Measurements from ENCODE around the gene MED25.

DNA sequence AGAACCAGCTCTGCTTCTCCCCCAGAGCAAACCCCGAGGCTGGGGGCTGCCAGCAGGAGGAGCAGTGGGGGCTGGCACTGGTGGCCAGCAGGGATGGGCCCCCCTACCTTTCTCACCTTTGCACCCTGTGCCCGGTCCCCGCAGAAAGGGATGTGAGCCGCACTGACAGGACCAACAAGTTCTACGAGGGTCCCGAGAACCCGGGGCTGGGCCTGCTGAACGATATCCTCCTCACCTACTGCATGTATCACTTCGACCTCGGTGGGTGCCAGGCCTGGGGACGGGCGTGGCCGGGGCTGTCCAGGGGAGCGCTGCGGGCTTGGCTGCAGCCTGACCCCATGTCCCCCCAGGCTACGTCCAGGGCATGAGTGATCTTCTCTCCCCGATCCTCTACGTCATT, 66.0 kb downstream of the MED25 start:
- TF ChIP-seq, protein P1, sequence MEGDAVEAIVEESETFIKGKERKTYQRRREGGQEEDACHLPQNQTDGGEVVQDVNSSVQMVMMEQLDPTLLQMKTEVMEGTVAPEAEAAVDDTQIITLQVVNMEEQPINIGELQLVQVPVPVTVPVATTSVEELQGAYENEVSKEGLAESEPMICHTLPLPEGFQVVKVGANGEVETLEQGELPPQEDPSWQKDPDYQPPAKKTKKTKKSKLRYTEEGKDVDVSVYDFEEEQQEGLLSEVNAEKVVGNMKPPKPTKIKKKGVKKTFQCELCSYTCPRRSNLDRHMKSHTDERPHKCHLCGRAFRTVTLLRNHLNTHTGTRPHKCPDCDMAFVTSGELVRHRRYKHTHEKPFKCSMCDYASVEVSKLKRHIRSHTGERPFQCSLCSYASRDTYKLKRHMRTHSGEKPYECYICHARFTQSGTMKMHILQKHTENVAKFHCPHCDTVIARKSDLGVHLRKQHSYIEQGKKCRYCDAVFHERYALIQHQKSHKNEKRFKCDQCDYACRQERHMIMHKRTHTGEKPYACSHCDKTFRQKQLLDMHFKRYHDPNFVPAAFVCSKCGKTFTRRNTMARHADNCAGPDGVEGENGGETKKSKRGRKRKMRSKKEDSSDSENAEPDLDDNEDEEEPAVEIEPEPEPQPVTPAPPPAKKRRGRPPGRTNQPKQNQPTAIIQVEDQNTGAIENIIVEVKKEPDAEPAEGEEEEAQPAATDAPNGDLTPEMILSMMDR (IDR thresholded peaks at IDR 0.05), result no peak
- TF ChIP-seq POLR2AphosphoS5 (IDR thresholded peaks at IDR 0.05; ENCODE audit: insufficient read depth in 1 of 2, low read depth in 1 of 2) (no peak), POLR2A (IDR thresholded peaks at IDR 0.05) (no peak)

Measured in vagina (tissue), 2 donors.